GM21619 (cell line): ENCODE data around the gene ACADVL.
A peak's percentile ranks its signal among the peaks of the same experiment; 100 is the strongest.

Experiments used
- ATAC-seq: cut with Tn5 transposase; IDR thresholded peaks from one replicate; pipeline ENCODE4 v1.9.1; 2021; ENCODE audit not compliant: unreplicated experiment

ACADVL gene

DNA sequence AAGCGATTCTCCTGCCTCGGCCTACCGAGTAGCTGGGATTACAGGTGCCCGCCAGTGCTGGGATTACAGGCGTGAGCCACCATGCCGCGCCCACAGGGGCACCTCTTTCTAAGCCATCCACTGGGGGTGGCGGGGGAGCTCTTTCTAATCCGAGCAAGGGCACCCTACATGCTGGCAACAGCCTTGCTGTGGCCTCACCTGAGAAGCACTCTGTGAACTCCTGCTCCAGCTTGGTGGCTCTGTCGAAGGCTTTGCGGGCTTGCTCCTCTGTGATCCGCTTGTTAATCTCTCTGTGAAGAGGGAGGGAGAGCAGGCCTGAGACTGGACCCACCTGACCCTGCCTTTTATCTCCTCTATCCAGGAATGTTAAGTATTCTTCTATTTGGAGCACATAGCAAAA lies 28.7 kb upstream of the ACADVL start:
- no peak for ATAC-seq

DNA sequence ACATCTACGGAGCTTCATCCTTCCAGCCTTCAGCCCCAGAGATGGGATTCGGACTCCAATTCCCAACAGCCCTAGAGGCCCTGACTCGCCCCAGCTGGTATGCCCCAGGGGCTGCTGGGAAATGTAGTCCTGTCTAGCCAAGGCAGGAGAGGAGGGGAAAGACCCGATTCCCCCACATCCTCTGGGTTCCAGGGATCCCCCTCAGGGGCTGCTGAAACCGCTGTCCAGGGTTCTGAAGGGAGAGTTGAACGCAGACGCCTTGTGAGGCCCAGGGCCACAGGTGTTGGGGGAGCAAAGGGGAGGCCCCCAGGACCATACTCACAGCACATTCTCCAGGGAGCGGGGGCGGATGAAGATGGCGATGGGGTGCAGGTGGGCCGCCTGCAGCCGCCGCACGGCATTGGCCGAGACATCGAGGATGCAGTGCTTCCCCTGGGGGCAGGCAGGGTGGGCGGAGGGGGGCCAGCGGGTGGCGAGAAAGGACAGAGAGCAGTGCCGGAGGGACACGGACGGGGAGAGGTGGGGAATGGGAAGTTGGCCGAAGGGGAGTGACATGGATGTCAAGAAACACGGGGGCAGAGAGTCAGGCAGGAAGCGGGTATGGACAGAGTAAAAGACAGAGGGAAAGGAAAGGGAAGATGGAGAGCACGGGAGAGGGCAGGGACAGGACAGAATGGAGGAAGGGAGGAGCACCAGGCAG lies 28.0 kb upstream of the ACADVL start:
- no peak for ATAC-seq

- no peak for ATAC-seq
Observed at GRCh38 chr17:7192271-7192937, 27.3 kb upstream of the ACADVL start.

DNA sequence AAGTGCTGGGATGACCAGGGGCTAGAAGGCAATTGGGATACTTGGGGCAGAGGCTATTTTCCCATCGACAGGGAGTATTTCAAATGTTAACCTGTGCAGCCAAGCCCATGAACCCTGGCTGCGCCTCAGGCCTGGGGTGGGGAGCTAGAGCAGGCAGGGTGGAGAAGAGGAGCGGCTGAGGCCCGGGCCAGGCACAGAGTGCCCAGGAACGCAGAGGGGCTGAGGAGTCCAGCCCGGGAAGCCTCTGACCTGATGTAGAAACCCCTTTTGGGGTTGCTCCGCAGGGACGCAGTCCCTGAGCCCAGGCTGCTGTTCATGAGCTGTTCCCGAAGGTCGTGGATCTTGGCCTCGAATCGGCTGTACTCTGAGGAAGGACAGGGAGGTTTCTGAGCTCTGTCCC lies 23.8 kb upstream of the ACADVL start:
- no peak for ATAC-seq

DNA sequence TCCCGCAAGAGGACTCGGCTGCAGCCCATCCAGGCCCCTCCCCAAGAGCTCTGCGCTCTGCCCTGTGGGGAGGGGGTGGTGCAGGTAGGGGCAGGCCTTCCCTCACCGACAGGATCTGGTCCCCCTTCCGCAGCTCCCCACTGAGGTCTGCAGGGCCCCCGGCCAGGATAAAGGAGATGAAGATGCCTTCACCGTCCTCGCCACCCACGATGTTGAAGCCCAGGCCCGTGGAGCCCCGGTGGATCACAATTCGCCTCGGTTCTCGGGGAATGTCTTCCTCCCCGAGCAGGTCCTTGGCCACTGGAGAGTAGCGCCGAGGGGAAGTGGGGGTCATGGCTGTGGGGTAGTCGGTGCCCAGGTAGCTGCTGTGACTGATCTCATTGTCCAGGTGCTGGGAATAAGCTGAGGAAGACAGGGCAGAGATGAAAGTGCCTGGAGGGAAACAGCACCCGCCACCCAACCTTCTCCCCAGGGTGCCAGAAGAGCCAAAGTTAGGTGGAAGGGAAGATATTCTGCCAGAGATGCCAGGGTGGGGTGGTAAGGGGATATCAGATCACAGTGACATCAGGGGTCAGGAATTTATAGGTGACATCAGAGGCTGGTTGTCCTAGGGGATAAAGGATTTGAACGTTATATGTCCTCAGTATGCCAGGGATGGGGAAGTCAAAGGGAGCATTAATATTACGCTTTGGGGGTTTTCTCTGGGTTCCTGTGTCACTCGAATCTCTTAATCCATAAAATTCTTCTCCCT lies 22.9 kb upstream of the ACADVL start:
- ATAC-seq, result no peak

DNA sequence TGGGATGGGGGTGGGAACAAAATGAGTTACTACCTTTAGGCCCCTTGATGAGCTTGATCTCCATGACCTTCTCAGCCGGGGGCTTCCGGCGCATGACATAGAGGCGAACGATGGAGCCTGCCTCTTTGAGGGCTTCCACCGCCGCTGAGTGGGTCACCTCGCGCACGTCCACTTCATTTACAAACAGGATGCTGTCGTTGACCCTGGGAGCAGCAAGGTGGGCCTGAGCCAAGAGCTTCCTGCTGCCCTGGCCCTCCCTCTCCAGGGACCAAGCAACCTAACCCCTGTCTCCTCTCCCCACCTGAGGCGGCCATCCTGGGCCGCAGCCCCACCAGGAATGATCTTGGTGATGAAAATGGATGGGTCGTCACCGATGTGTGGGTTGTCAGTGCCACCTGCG lies 16.3 kb upstream of the ACADVL start:
- ATAC-seq, result no peak

- no peak for ATAC-seq
Observed at GRCh38 chr17:7204336-7204735, 15.4 kb upstream of the ACADVL start.

- peak; percentile 87 for ATAC-seq
Observed at GRCh38 chr17:7204828-7205461, 14.8 kb upstream of the ACADVL start.

DNA sequence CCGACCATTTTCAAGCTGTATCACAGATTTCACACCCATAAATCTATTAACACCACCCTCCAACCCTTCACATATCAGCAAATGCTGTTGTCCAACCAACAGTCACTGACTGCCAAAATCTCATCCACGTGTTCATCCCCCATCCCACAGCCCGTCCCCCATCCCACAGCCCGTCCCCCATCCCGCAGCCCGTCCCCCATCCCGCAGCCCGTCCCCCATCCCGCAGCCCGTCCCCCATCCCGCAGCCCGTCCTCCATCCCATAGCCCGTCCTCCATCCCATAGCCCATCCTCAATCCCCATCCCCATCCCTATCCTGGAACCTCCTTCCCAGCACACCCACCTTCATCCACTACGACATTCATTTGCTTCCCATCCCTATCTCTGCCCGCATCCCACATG lies 14.2 kb upstream of the ACADVL start:
- ATAC-seq, result no peak

GRCh38 chr17:7207120-7208001 lies 12.4 kb upstream of the ACADVL start:
- no peak for ATAC-seq

- no peak for ATAC-seq
Observed at GRCh38 chr17:7208027-7208571, 11.6 kb upstream of the ACADVL start.

- ATAC-seq, result no peak
Observed at GRCh38 chr17:7208754-7209460, 10.8 kb upstream of the ACADVL start.

DNA sequence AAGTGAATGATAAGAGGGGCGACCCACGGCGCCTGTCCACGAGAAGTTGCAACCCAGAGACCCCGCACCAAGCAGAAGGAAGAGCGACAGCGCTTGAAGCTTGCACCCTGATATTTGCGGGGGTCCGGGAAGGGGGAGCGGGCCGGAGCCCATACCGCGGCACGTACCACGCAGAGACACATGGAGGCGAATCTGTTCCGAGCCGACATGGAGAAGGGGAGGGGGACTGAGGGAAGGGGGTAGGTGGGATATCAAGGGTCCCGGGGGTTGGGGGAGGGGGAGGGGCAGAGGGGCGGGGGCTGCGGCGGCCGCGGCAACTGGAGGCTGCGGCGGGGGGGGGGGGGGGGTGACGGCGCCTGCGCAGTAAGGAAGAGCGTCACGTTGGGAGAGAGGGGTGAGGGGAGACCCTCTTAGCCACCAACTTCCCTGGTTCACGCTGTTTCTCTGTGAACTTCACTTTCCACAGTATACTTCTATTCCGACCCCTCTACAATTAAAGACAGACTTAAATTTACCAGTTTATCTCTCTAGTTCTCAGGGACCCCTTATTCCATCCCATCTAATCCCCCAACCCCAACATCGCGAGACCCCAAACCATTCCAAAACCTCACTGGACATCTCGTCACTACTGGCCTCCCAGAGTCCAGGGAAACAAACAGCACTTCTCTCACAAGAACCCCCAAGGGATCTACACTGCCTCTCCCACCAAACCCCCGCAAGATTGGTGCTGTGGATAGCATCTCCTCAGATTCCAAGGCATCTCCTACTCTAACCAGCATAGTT lies 8.1 kb upstream of the ACADVL start:
- ATAC-seq, result no peak

DNA sequence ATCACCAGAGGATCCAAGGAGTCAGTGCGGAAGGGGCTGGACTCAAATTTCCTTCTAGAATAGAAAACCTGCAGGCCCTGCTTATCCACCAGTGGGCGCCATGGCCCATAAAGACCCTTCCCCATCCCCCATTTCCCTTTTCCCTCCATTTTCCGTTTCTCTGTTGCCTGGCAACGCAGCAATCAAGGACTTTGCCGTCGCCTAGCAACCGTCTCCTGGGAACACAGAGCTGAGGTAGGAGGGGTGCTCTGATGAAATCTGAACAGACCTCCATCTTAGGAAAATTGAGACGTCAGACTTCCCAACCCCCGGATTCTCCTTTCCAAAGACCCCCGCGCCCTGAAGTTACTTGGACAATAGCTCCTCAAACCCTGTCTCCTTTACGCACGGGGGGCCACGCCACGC lies 5.8 kb upstream of the ACADVL start:
- no peak for ATAC-seq

DNA sequence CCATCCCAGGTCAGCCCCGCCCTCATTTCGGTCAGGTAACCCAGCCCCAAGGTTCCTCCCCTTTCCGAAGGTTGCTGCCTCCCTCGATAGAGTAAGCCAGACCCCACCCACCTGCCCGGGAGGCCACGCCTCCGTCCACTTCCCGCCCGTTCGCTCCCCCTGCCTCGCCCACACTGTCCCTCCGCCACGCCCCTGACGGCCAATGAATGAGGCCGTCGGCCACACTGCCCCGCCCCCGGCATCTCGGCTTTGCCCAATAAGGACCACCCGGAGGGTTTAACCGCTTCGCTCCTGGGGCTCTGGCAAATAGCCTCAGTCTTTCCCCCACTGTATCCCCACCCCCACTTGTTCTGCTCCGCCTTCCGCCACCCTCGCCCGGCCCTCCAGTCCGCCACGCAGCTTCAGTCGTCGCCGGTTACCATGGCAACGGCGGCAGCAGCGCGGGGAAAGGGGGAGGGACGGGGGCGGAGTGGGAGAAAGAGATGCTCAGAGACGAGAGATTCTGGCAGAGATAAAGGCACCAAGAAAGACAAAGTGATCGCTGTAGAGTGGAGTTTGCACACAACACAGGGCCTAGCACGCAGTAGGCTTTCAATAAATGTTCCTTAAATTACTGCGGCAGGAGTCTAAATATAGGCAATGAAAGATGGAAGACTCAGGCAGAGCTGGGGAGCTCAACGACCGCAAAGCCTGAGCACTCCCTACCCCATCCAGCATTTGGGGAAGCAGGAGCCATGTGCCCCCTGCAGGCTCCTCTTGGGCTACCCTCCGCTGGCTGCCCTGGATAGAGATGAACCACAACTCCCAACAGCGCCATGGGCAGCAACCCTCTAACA lies 5.2 kb upstream of the ACADVL start:
- peak; percentile 73 for ATAC-seq

DNA sequence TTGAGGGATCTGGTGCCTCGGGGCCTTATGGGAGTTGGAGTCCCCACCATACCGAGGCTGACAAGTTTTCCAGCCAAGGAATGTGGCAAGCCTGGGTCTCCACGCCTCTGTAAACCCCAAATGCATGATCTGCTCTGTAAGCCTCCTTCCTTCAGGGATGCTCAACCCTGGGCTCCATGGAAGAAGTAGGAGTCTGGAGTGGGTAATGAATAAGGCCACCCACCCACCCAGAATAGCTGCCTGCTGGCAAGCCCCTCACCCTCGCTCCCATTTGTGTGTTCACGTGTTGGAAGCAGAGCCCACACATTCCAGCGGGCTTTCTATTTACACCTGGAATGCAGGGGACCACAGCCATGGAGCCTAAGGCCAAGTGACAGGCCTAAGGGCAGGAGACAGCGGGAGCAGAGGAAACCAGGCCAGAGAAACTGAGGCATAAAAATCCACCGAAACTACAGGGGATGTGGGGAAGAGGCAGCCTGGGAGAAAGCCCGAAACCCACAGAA lies 4.6 kb upstream of the ACADVL start:
- ATAC-seq, result no peak

DNA sequence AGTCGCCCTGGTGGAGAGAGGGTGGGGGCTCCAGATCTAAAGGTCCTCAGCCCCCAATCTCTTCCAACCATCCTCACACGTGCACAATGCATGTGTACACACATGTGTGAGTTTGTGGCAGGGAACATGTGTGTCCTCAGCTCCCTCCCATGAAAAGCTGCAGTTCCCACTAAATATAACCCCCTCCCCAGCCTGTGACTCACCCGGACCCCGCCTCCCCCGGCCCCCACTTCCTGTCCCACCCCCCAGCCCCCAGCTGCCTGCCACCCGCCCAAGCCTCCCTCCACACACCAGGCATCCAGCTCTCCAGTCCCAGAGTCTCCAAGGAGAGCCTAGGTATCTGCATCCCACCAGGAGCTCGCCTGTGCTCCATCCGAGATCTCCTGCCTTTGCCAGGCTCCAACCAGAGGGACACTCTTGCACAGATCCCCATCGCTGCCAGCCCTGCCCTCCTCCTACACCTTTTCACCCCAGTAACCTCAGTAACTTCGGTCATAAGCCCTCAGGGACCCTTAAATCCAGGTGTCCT lies 4.0 kb upstream of the ACADVL start:
- no peak for ATAC-seq
